IPS DF 6.9 (cell line): ENCODE results near the gene H3-3A.

Source experiments
- DNase-seq: peaks from one replicate; pipeline ENCODE4 v3.0.0-alpha.2; 2013; ENCODE audit warnings: low read depth, low spot score
- H3K27ac ChIP-seq: one replicate; pipeline ENCODE4 v1.5.1; 2013; ENCODE audit warnings: low read length, control low read depth
- H3K27me3 ChIP-seq: 2 replicates; pipeline ENCODE4 v1.6.1; 2013; ENCODE audit warnings: mild to moderate bottlenecking, low read length; ENCODE audit not compliant: control insufficient read depth, insufficient read depth
- H3K36me3 ChIP-seq: 2 replicates; pipeline ENCODE4 v1.6.1; 2013; ENCODE audit warnings: low read length; ENCODE audit not compliant: control insufficient read depth, insufficient read depth
- H3K4me1 ChIP-seq: 2 replicates; pipeline ENCODE4 v1.6.1; 2013; ENCODE audit warnings: low read length; ENCODE audit not compliant: control insufficient read depth, insufficient read depth
- H3K4me3 ChIP-seq: 2 replicates; pipeline ENCODE4 v1.5.1; 2013; ENCODE audit warnings: mild to moderate bottlenecking, low read length
- H3K9me3 ChIP-seq: 2 replicates; pipeline ENCODE4 v1.6.1; 2013; ENCODE audit warnings: low read length, inconsistent platforms; ENCODE audit not compliant: control insufficient read depth, insufficient read depth
- WGBS: extraction: QIAGEN DNeasy Blood & Tissue Kit; methylation state at CpG from one replicate; pipeline ENCODE4 v1.1.7; 2013; ENCODE audit warnings: mixed read lengths, missing lambda C conversion rate; ENCODE audit not compliant: insufficient read length, insufficient coverage; 5-methylcytosine and 5-hydroxymethylcytosine counted together

The H3-3A gene

DNA sequence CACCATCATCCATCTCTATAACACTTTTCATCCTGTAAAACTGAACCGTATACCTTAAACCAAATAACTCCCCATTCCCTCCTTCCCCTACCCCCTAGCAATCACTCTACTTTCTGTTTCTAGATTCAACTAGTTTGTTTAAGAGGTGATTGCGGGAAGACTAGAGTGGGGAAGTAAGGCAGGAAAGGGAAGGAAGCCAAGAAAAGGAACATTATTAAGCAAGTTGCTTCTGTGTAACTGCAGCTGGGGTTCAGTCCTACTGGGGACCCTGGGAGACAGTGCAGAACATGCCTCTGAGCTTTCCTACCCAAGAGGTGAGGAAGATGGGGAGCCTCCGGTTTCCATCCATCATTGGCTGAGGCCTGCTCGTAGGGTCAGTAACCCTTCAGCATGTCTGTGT lies 28.9 kb upstream of the H3-3A start:
- no peak for DNase-seq
- no peaks in the 10 kb centered on the region for H3K9me3 ChIP-seq
- 100% methylated on average over 1 of the region's 4 CpGs for WGBS
- no peaks in the 10 kb centered on the region for H3K4me1 ChIP-seq
- no peak overlapping the region for H3K27ac ChIP-seq
- no peaks in the 10 kb centered on the region for H3K27me3 ChIP-seq
- H3K36me3 ChIP-seq, result no peaks in the 10 kb centered on the region
- H3K4me3 ChIP-seq, result no peak overlapping the region

DNA sequence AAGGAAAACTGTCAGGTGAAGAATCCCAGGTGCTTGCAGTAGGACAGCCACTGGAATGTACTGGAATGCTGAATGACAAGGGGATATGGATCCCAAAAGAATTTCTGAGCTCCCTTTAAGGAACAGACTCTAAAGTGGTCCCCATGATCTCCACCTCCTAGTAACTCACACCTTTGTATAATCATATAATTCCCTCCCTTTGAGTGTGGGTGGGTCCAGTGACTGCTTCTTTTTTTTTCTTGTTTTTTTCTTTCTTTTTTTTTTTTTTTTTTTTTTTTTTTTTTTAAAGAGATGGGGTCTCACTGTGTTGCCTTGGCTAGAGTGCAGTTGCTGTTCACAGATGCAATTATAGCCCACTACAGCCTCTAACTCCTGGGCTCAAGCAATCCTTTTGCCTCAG lies 28.5 kb upstream of the H3-3A start:
- H3K27me3 ChIP-seq, result no peaks in the 10 kb centered on the region

DNA sequence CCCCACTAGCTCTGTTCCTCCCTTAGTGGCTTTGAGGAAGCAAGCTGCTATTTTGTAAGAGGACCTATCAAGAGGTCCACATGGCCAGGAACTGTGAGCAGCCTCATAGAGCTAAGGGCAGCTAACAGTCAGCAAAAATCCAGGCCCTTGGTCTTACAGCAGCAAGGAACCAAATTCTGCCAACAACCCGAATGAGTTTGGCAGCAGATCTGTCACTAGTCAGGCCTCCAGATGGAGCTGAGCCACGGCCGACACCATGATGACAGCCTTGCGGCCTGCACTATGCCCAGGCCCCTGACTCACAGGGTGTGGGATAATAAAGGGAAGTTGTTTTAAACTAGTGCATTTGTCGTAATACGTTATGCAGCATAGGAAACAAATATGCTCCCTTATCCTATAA lies 28.0 kb upstream of the H3-3A start:
- Histone ChIP-seq H3K9me3 (no peaks in the 10 kb centered on the region), H3K36me3 (no peaks in the 10 kb centered on the region), H3K4me3 (no peak overlapping the region), H3K27me3 (no peaks in the 10 kb centered on the region), H3K4me1 (no peaks in the 10 kb centered on the region), H3K27ac (no peak overlapping the region)
- no peak for DNase-seq
- WGBS, result no CpG with 5 or more reads among the region's 6 CpGs

More for the DNA sequence above, 28.5 kb upstream of the H3-3A start:
- no peak for DNase-seq
- H3K36me3 ChIP-seq, result no peaks in the 10 kb centered on the region
- H3K4me3 ChIP-seq, result no peak overlapping the region
- no peaks in the 10 kb centered on the region for H3K9me3 ChIP-seq
- no peaks in the 10 kb centered on the region for H3K4me1 ChIP-seq
- no peak overlapping the region for H3K27ac ChIP-seq

DNA sequence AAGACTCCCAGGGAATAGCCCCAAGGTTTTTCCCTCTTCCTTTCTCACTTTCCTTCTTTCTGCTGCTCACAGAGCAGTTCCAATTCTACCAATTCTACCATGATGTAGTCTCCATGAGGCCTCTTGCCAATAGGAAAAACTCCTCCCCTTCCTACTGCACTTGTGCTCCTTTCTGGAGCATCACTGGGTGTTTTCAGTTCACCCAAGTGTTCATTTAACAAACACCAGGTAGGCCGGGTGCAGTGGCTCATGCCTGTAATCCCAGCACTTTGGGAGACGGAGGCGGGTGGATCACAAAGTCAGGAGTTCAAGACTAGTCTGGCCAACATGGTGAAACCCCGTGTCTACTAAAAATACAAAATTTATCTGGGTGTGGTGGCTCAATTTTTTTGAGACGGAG lies 26.6 kb upstream of the H3-3A start:
- Histone ChIP-seq H3K36me3 (no peaks in the 10 kb centered on the region), H3K9me3 (no peaks in the 10 kb centered on the region), H3K27me3 (no peaks in the 10 kb centered on the region), H3K4me3 (no peak overlapping the region), H3K27ac (no peak overlapping the region), H3K4me1 (no peaks in the 10 kb centered on the region)
- no CpG with 5 or more reads among the region's 5 CpGs for WGBS
- DNase-seq, result no peak

DNA sequence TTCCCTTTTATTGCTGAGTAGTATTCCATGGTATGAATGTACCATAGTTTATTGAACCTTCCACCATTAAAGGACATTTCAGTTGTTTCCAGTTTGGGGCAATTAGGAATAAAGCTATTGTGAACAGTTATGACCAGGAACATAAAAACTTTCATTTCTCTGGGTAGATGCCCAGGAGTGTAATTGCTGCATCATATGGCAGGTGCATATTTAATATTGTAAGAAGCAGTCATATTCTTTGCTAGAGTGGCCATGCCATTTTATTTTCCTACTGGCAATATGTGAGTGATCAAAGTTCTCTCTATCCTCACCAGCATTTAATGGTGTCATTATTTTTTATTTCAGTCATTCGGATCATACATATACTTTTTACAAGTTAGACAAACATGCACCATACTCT lies 23.9 kb upstream of the H3-3A start:
- Histone ChIP-seq H3K36me3 (no peaks in the 10 kb centered on the region), H3K27ac (no peak overlapping the region), H3K9me3 (no peaks in the 10 kb centered on the region), H3K4me1 (no peaks in the 10 kb centered on the region), H3K27me3 (no peaks in the 10 kb centered on the region), H3K4me3 (no peak overlapping the region)
- DNase-seq, result no peak
- no CpG with 5 or more reads among the region's 1 CpG for WGBS

DNA sequence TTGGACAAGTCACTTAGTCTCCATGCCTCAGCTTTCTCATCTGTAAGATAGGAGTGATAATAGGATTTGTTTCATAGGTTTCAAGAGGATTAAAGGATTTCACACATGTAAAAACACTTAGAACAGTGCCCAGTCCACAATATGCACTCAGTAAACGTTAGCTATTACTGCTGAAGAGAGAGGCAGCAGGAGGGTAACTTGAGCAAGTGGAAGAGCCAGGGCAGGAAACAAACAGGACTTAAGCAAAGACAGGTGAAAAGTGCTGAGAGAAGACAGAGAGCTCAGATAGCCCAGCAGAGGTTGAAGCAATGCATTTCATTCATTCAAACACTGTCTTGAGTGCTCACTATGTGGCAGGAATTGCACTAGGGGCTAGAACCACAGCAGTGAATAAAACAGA lies 21.1 kb upstream of the H3-3A start:
- Histone ChIP-seq H3K27me3 (no peaks in the 10 kb centered on the region), H3K4me3 (no peak overlapping the region), H3K9me3 (no peaks in the 10 kb centered on the region), H3K36me3 (no peaks in the 10 kb centered on the region), H3K27ac (no peak overlapping the region), H3K4me1 (no peaks in the 10 kb centered on the region; the same call in 1 of the 2 replicates)
- WGBS, result no CpG with 5 or more reads among the region's 1 CpG
- no peak for DNase-seq

DNA sequence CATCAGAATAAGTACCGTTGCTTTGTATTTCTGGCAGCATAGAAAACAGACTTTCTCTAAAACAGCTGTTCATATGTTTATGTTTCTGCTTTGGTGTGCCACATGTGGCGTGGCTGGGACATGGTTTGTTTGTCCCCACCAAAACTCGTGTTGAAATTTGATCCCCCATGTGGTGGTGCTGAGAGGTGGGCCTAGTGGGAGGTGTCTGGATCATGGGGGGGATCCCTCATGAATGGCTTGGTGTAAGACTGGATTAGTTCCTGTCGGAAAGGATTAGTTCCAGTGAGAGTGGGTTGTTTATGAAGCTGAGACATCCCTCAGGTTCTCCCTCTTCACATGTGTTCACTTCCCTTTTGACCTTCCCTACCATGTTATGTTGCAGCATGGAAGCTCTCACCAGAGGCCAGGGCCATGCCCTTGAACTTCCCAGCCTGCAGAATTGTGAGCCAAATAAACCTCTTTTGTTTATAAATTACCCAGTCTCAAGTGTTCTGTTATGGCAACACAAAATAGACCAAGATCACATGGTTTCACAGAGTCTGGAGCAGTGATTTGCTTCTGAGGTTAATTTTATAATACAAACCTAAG lies 17.9 kb upstream of the H3-3A start:
- H3K9me3 ChIP-seq, result no peaks in the 10 kb centered on the region
- no peak overlapping the region for H3K4me3 ChIP-seq
- no peaks in the 10 kb centered on the region for H3K27me3 ChIP-seq
- DNase-seq, result no peak
- H3K27ac ChIP-seq, result no peak overlapping the region
- no peaks in the 10 kb centered on the region; the same call in 1 of the 2 replicates for H3K4me1 ChIP-seq
- H3K36me3 ChIP-seq, result no peaks in the 10 kb centered on the region
- no CpG with 5 or more reads among the region's 4 CpGs for WGBS

DNA sequence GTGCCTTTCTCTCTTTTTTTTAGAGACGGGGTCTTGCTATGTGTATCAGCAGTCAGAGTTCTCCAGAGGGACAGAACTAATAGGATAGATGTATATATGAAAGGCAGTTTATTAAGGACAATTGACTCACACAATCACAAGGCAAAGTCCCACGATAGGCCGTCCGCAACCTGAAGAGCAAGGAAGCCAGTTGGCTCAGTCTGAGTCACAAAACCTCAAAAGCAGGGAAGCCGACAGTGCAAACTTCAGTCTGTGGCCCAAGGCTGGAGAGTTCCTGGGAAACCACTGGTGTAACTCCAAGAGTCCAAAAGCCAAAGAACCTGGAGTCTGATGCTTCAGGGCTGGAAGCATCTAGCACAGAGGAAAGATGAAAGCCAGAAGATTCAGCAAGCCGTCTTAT lies 16.3 kb upstream of the H3-3A start:
- Histone ChIP-seq H3K4me1 (no peaks in the 10 kb centered on the region; the same call in 1 of the 2 replicates), H3K36me3 (no peaks in the 10 kb centered on the region), H3K9me3 (no peaks in the 10 kb centered on the region), H3K4me3 (no peak overlapping the region), H3K27me3 (no peaks in the 10 kb centered on the region), H3K27ac (no peak overlapping the region)
- whole genome bisulfite sequencing, result no CpG with 5 or more reads among the region's 6 CpGs
- DNase-seq, result no peak

DNA sequence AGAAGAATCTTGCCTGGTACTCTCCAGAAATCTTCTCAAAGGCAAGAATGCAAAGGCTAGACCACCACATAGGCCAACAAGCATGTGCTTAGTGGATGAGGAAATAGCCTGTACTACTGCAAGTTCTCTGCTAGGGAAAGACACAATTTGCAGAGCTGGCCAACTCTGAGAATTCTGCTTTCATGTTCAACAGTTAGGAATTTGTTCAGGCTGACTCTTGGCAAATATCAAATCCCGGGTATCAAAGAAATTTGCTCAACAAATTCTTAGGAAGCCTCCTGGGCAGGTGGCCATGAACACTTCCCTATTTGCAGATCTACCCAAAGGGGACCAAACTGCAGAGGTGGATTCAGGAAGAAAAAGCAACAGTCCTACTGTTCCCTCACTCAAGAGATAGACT lies 15.0 kb upstream of the H3-3A start:
- no peaks in the 10 kb centered on the region for H3K9me3 ChIP-seq
- no CpG with 5 or more reads among the region's 1 CpG for WGBS
- DNase-seq, result no peak
- no peak overlapping the region for H3K4me3 ChIP-seq
- no peak overlapping the region for H3K27ac ChIP-seq
- H3K4me1 ChIP-seq, result no peaks in the 10 kb centered on the region; the same call in 1 of the 2 replicates
- no peaks in the 10 kb centered on the region for H3K36me3 ChIP-seq
- H3K27me3 ChIP-seq, result no peaks in the 10 kb centered on the region

DNA sequence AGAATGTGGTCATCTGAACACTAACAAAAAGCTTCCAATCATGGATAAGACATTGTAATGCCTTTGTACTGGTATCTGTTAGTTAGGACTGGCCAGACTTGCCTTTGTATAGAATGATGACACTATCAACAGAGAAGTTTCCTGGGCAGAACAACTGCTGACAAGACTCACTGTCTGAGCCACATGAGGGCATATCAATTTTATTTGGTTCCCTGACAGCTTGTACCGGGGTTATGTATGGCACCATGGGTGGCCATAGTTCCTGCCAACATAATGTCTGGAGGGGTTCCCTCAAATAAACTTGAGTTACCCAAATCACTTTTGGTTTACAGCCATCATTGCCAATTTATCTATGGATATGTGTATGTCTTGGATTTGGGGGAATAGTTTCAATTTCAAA lies 13.6 kb upstream of the H3-3A start:
- DNase-seq, result no peak
- Histone ChIP-seq H3K4me3 (no peak overlapping the region), H3K4me1 (no peaks in the 10 kb centered on the region; the same call in 1 of the 2 replicates), H3K27me3 (no peaks in the 10 kb centered on the region), H3K36me3 (no peaks in the 10 kb centered on the region), H3K9me3 (no peaks in the 10 kb centered on the region), H3K27ac (no peak overlapping the region)
- WGBS, result no CpG with 5 or more reads among the region's 1 CpG

DNA sequence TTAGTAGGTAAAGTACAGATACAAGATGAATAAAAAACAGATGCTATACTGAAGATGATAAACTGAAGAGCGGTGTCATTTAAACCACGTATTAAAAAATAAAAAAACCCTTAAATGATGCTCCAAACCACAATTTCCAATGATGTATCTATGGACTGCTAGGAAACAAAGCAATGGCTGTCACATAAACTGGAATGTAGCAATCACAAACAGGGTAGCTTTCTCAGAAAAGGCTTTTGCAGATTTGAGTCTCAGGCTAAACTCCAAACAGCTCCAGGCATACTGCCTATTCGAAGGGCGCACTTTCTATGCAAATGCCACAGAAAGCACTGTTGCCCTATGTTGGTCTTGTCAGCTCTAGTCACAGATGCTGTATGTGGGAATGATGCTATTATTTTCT lies 12.4 kb upstream of the H3-3A start:
- Histone ChIP-seq H3K27ac (no peak overlapping the region), H3K27me3 (no peaks in the 10 kb centered on the region), H3K4me1 (peaks cover 3% of the 10 kb centered on the region; the same call in 1 of the 2 replicates), H3K4me3 (no peak overlapping the region), H3K9me3 (no peaks in the 10 kb centered on the region), H3K36me3 (no peaks in the 10 kb centered on the region; the same call in 1 of the 2 replicates)
- no CpG with 5 or more reads among the region's 4 CpGs for WGBS
- no peak for DNase-seq
